HepG2 (cell line): ENCODE measurements around the gene HPD. TPM values are rescaled to one million over a fixed set of nuclear protein-coding genes. Genes with fewer than 3 reads are reported as not detected.

Source experiments
- ATAC-seq: fragments of 200-7000 bp; cut with Tn5 transposase; 3 replicates; pipeline ENCODE4 v1.9.1; 2020; ENCODE audit warnings: mild to moderate bottlenecking, moderate library complexity
- BruUV-seq: library from RNA; stranded (reverse); fragments of 400-500 nt; replicated peaks from 2 replicates; lab custom pipeline; 2021; lab: Mats Ljungman, UMichigan
- CTCF ChIA-PET: fragments of 300-600 bp; formaldehyde crosslinking; extraction: SDS; loops from one replicate; lab custom pipeline; 2021; ENCODE audit warnings: low total read pairs, inconsistent platforms, low intra/inter-chr PET ratio; lab: Yijun Ruan, JAX
- POLR2A ChIA-PET: fragments of 350-600 bp; sonication (Branson Sonifier 250); formaldehyde crosslinking; loops from one replicate; lab custom pipeline; 2020; ENCODE audit warnings: antibody characterized with exemption, inconsistent platforms; lab: Yijun Ruan, JAX
- DNase-seq: peaks from one replicate; pipeline ENCODE4 v3.0.0-alpha.2; 2015; ENCODE audit warnings: low spot score
- FAIRE-seq: peaks from 3 replicates; lab custom pipeline; 2011; peaks lifted over from hg19 to GRCh38; lab: Jason Lieb, UNC
- H2AFZ ChIP-seq: one replicate; pipeline ENCODE4 v1.6.1; 2011; ENCODE audit warnings: low read length, inconsistent platforms
- H3K27ac ChIP-seq: fragments of 300-600 bp; 3 replicates; pipeline ENCODE4 v1.8.0; 2011; ENCODE audit warnings: mixed run types, mild to moderate bottlenecking, mixed read lengths, low read length, inconsistent platforms; ENCODE audit not compliant: insufficient read depth; ENCODE audit errors: extremely low read length
- H3K27me3 ChIP-seq, 2 experiments: fragments of 200-600 bp in 1 of 2; 2 replicates in 1 of 2; 3 replicates in 1 of 2; pipeline versions ENCODE4 v1.6.0 to v1.8.0; 2011; ENCODE audit warnings: low read length in 2 of 2, mild to moderate bottlenecking in 2 of 2, moderate library complexity in 2 of 2, inconsistent platforms in 1 of 2; ENCODE audit not compliant: insufficient read depth in 2 of 2, control insufficient read depth in 1 of 2
- H3K36me3 ChIP-seq, 2 experiments: fragments of 200-600 bp in 1 of 2; replicated peaks in 1 of 2; 2 replicates in 1 of 2; 3 replicates in 1 of 2; pipeline versions ENCODE4 v1.5.1 to v1.8.0; 2011; ENCODE audit warnings: low read length in 2 of 2, inconsistent platforms in 1 of 2; ENCODE audit not compliant: insufficient read depth in 2 of 2, control insufficient read depth in 1 of 2
- H3K4me1 ChIP-seq: 2 replicates; pipeline ENCODE4 v1.5.1; 2012; ENCODE audit warnings: low read length, inconsistent platforms; ENCODE audit not compliant: insufficient read depth
- H3K4me2 ChIP-seq: 2 replicates; pipeline ENCODE4 v1.6.0; 2011; ENCODE audit warnings: low read depth, low read length, inconsistent platforms
- H3K4me3 ChIP-seq, 3 experiments: fragments of 200-600 bp in 1 of 3; sonication (generic), shearing (Covaris generic) in 1 of 3; replicated peaks in 1 of 3; 2 replicates each; pipeline ENCODE4 v1.5.1; 2011 to 2016; ENCODE audit warnings: low read length in 3 of 3, inconsistent platforms in 2 of 3, low read depth in 2 of 3, mild to moderate bottlenecking in 2 of 3, control low read depth in 1 of 3, mixed read lengths in 1 of 3; ENCODE audit not compliant: insufficient read depth in 1 of 3
- H3K79me2 ChIP-seq: one replicate; pipeline ENCODE4 v1.6.1; 2011; ENCODE audit warnings: low read length, inconsistent platforms; ENCODE audit not compliant: insufficient read depth
- H3K9ac ChIP-seq: 2 replicates; pipeline ENCODE4 v1.6.0; 2011; ENCODE audit warnings: mild to moderate bottlenecking, low read depth, low read length, inconsistent platforms; ENCODE audit not compliant: insufficient read depth
- H3K9me3 ChIP-seq: 2 replicates; pipeline ENCODE4 v1.5.1; 2012; ENCODE audit warnings: mild to moderate bottlenecking, low read length
- H4K20me1 ChIP-seq: 2 replicates; pipeline ENCODE4 v1.6.0; 2011; ENCODE audit warnings: inconsistent platforms, mild to moderate bottlenecking, low read length, moderate library complexity; ENCODE audit not compliant: insufficient read depth
- FIP1L1 ChIP-seq: fragments of 200-400 bp; formaldehyde crosslinking; IDR thresholded peaks from 2 replicates; pipeline ENCODE4 v1.6.1; 2018; ENCODE audit warnings: low read depth, mild to moderate bottlenecking, low read length, moderate library complexity, borderline replicate concordance; ENCODE audit not compliant: insufficient read depth
- KLF6 ChIP-seq: IDR thresholded peaks from 2 replicates; pipeline ENCODE4 v1.8.0; 2016; ENCODE audit warnings: missing biosample characterization, missing genetic modification reagents
- NR2F6 ChIP-seq, 2 experiments: IDR thresholded peaks; 2 replicates each; pipeline ENCODE4 v1.6.1; 2016; ENCODE audit warnings: antibody characterized with exemption in 1 of 2, mild to moderate bottlenecking in 1 of 2
- U2AF1 ChIP-seq: fragments of 200-400 bp; formaldehyde crosslinking; optimal IDR thresholded peaks from 2 replicates; pipeline ENCODE3; 2017; ENCODE audit warnings: mild to moderate bottlenecking, low read depth, low read length
- WIZ ChIP-seq: sonication (generic); formaldehyde crosslinking; IDR thresholded peaks from 2 replicates; pipeline ENCODE4 v1.5.1; 2020; ENCODE audit warnings: mild to moderate bottlenecking, missing genetic modification reagents
- ZNF232 ChIP-seq: sonication (generic); formaldehyde crosslinking; IDR thresholded peaks from 2 replicates; pipeline ENCODE4 v1.4.0; 2020; ENCODE audit warnings: missing genetic modification reagents, borderline replicate concordance
- ZNF558 ChIP-seq: sonication (generic); formaldehyde crosslinking; IDR thresholded peaks from 2 replicates; pipeline ENCODE4 v1.9.0; 2022; ENCODE audit warnings: mild to moderate bottlenecking, missing genetic modification reagents, borderline replicate concordance
- ZNF607 ChIP-seq: sonication (generic); formaldehyde crosslinking; IDR thresholded peaks from 2 replicates; pipeline ENCODE4 v1.5.1; 2020; ENCODE audit warnings: missing genetic modification reagents, mild to moderate bottlenecking, borderline replicate concordance
- ZNF609 ChIP-seq: sonication (generic); formaldehyde crosslinking; IDR thresholded peaks from 2 replicates; pipeline ENCODE4 v1.4.0; 2020; ENCODE audit warnings: mild to moderate bottlenecking, missing genetic modification reagents, borderline replicate concordance
- ZNF615 ChIP-seq: sonication (generic); formaldehyde crosslinking; IDR thresholded peaks from 2 replicates; pipeline ENCODE4 v1.5.0; 2020; ENCODE audit warnings: mild to moderate bottlenecking, missing genetic modification reagents, borderline replicate concordance
- ZNF652 ChIP-seq: IDR thresholded peaks from 2 replicates; pipeline ENCODE4 v1.6.1; 2016; ENCODE audit warnings: low read depth, borderline replicate concordance
- ZNF782 ChIP-seq: sonication (generic); formaldehyde crosslinking; IDR thresholded peaks from 2 replicates; pipeline ENCODE4 v1.4.0; 2020; ENCODE audit warnings: missing genetic modification reagents, mild to moderate bottlenecking, borderline replicate concordance
- WGBS: methylation state at CpG from one replicate; pipeline ENCODE4 v1.1.6; 2017; ENCODE audit warnings: low lambda C conversion rate; 5-methylcytosine and 5-hydroxymethylcytosine counted together
- in situ Hi-C: cut with HindIII; loops from 2 replicates; pipeline ENCODE4 v1.10.0; 2017; ENCODE audit warnings: low pct_unique_long_range_greater_than_20kb; ENCODE audit not compliant: extremely low pct_ligation_motif_present
- intact Hi-C: fragments of 100-400 bp; cut with micrococcal nuclease; formaldehyde crosslinking; loops from one replicate; pipeline ENCODE4 v1.10.0; 2022; ENCODE audit not compliant: unreplicated experiment
- polyA plus RNA-seq, 8 experiments: library from polyadenylated mRNA; depleted of rRNA in 3 of 8; stranded (reverse) in 7 of 8; unstranded in 1 of 8; fragments of >200 nt; fragmentation: Illumina TruSeq in 4 of 8; extraction: Trizol in 4 of 8; gene quantifications; 2 replicates each; pipeline versions ENCODE4 v1.2.1 to v1.2.3, GENCODE V29; 2011 to 2016; ENCODE audit warnings: low read depth in 4 of 8, missing spikeins in 1 of 8, mixed read lengths in 1 of 8; ENCODE audit not compliant: insufficient read depth in 1 of 8
- total RNA-seq, 5 experiments: library from RNA; depleted of rRNA; stranded (reverse); fragments of >200 nt; fragmentation: Illumina TruSeq; extraction: Trizol; gene quantifications; 2 replicates each; pipeline ENCODE4 v1.2.3, GENCODE V29; 2016; ENCODE audit warnings: low read depth in 1 of 5
- TF ChIP-seq, protein P1 (sequence below): sonication (generic); formaldehyde crosslinking; IDR thresholded peaks from 2 replicates; pipeline ENCODE4 v1.8.1; 2023; ENCODE audit warnings: mild to moderate bottlenecking, missing genetic modification reagents
- TF ChIP-seq, protein P2 (sequence below): sonication (generic); formaldehyde crosslinking; IDR thresholded peaks from 2 replicates; pipeline ENCODE4 v1.5.1; 2020; ENCODE audit warnings: mild to moderate bottlenecking, missing genetic modification reagents, moderate library complexity

HPD gene
- total and polyA plus RNA-seq, 2 of the 13 experiments (the other 11 are each of a cell fraction or from before 2014, with no cell fraction given), result 120 to 195 TPM

- peak overlapping the region; percentile 96 for H3K4me2 ChIP-seq
- no peaks in the 10 kb centered on the region for H4K20me1 ChIP-seq
- H3K27ac ChIP-seq, result peak overlapping the region; percentile 99
- peak overlapping the region; percentile 98 for H3K9ac ChIP-seq
- FAIRE-seq (no peak), DNase-seq (peak; percentile 84), ATAC-seq (peak; percentile 2)
- in situ Hi-C loops (no loop called here), intact Hi-C loops (no loop called here)
- H3K4me3 ChIP-seq, result peak overlapping the region; percentile 59 to 79 (median 71); a peak in 5 of 6 replicates
- H2AFZ ChIP-seq, result no peak overlapping the region
- H3K36me3 ChIP-seq, result no peaks in the 10 kb centered on the region; a peak in 1 of 5 replicates
- no TSS peak for BruUV-seq
- CTCF ChIA-PET, result interaction anchor here (0.8 to 1.5 kb wide), 2 partner anchors 12 kb away, joined by 3 to 5 read pairs; no protein-coding TSS in a partner anchor
- H3K9me3 ChIP-seq, result no peaks in the 10 kb centered on the region
- POLR2A ChIA-PET, result interaction anchor here (1.0 to 14.5 kb wide), 9 partner anchors 3 to 173 kb away, joined by 3 to 393 read pairs (median 5); partner anchors contain the start of genes PSMD9, RHOF and SETD1B
- peaks cover 56% of the 10 kb centered on the region for H3K79me2 ChIP-seq
- no peaks in the 10 kb centered on the region for H3K27me3 ChIP-seq
- H3K4me1 ChIP-seq, result peaks cover 47% of the 10 kb centered on the region
- no CpG with 5 or more reads among the region's 84 CpGs for WGBS
- TF ChIP-seq NR2F6 (IDR thresholded peaks at IDR 0.05), result 0 out of 2 replicates have a peak, but pooled peaks have one; percentile 33
- TF ChIP-seq NR2F6 (CRISPR knock-in tag; IDR thresholded peaks at IDR 0.05), result no peak
- peak; percentile 82; the same call in 1 of the 2 replicates for TF ChIP-seq FIP1L1
- TF ChIP-seq, protein P1, sequence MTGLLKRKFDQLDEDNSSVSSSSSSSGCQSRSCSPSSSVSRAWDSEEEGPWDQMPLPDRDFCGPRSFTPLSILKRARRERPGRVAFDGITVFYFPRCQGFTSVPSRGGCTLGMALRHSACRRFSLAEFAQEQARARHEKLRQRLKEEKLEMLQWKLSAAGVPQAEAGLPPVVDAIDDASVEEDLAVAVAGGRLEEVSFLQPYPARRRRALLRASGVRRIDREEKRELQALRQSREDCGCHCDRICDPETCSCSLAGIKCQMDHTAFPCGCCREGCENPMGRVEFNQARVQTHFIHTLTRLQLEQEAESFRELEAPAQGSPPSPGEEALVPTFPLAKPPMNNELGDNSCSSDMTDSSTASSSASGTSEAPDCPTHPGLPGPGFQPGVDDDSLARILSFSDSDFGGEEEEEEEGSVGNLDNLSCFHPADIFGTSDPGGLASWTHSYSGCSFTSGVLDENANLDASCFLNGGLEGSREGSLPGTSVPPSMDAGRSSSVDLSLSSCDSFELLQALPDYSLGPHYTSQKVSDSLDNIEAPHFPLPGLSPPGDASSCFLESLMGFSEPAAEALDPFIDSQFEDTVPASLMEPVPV (CRISPR knock-in tag), result no peak
- peak; percentile 36; the same call in 1 of the 2 replicates for TF ChIP-seq ZNF607 (CRISPR knock-in tag)
- no peak for TF ChIP-seq ZNF652 (CRISPR knock-in tag)
- TF ChIP-seq ZNF615 (CRISPR knock-in tag), result no peak
- TF ChIP-seq ZNF558 (CRISPR knock-in tag), result 0 out of 2 replicates have a peak, but pooled peaks have one; percentile 21
- TF ChIP-seq KLF6 (CRISPR knock-in tag), result peak; percentile 28
- peak; percentile 70 for TF ChIP-seq ZNF609 (CRISPR knock-in tag)
- no peak for TF ChIP-seq WIZ (CRISPR knock-in tag)
- TF ChIP-seq U2AF1, result no peak
- peak; percentile 69; the same call in 1 of the 2 replicates for TF ChIP-seq ZNF232 (CRISPR knock-in tag)
- TF ChIP-seq, protein P2, sequence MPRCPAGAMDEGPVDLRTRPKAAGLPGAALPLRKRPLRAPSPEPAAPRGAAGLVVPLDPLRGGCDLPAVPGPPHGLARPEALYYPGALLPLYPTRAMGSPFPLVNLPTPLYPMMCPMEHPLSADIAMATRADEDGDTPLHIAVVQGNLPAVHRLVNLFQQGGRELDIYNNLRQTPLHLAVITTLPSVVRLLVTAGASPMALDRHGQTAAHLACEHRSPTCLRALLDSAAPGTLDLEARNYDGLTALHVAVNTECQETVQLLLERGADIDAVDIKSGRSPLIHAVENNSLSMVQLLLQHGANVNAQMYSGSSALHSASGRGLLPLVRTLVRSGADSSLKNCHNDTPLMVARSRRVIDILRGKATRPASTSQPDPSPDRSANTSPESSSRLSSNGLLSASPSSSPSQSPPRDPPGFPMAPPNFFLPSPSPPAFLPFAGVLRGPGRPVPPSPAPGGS (CRISPR knock-in tag), result peak; percentile 12; the same call in 1 of the 2 replicates
- no peak; the same call in 1 of the 2 replicates for TF ChIP-seq ZNF782 (CRISPR knock-in tag)
Observed at GRCh38 chr12:121799842-121800693, 58.6 kb downstream of the HPD start.
